LNCAP (cell line): ENCODE data around the gene PALD1.

Experiments
- CTCF ChIP-seq: fragments of 450-650 bp; IDR thresholded peaks from 2 replicates; pipeline ENCODE4 v1.5.1; 2017; ENCODE audit warnings: mild to moderate bottlenecking

The PALD1 gene

GRCh38 chr10:70537398-70538194, 59.0 kb downstream of the PALD1 start:
- TF ChIP-seq CTCF = peak; percentile 61

GRCh38 chr10:70538195-70538520, 59.6 kb downstream of the PALD1 start:
- TF ChIP-seq CTCF = no peak

- no peak for TF ChIP-seq CTCF
Measured at GRCh38 chr10:70538731-70539338, 60.3 kb downstream of the PALD1 start.

GRCh38 chr10:70539471-70539870, 60.9 kb downstream of the PALD1 start:
- TF ChIP-seq CTCF = no peak

DNA sequence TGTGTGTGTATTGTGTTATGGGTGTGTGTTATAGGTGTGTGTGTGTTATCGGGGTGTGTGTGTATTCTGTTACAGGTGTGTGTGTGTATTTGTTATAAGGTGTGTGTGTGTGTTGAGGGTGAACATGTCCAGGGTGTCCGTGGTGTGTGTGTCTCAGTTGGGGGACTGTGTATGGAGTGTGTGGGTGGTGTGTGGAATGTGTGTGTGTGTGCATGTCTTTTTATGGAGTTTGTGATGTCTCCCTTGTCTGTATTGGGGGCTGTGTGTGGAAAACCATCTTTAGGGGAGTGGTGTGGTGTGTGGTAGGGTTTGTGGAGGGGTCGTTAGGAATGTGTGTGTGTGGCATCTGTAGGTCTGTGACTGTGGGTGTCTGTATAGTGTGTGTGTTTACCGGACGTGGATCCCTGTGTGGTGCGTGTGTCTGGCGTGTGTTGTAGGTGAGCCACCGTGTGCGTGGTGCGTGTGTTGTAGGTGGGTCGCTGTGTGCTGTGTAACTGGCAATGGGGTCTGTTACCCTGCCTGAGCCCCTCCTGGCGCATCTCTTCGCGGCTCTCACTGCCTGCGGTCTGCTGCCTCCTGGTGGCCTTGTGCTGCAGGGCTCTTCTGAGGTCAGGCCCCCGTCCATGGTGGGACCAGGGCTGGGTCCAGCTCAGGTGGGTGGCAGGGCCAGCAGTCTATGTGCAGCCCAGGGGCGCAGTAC, 61.7 kb downstream of the PALD1 start:
- TF ChIP-seq CTCF = peak; percentile 85

DNA sequence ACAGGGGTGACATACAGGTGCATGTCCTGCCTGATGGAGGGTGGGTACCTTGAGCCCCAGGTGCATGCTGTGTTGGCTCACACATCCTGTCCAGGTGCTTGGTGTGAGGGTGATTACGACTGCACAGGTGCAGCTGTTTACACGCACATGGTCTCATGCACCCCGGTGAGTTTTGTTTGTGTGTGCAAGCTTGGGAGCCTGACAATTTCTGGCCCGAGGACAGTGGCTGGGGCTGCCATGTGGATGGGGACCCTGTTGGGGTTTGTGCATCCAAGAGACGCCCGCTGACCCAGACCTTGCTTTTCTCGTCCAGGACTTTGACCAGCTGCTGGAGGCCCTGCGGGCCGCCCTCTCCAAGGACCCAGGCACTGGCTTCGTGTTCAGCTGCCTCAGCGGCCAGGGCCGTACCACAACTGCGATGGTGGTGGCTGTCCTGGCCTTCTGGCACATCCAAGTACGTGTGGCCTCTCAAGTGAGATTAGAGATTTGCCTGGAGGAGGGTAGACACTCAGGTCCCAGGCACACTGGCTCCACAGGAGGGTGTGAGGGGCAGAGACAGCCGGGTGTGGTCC, 62.3 kb downstream of the PALD1 start:
- peak; percentile 43 for TF ChIP-seq CTCF

DNA sequence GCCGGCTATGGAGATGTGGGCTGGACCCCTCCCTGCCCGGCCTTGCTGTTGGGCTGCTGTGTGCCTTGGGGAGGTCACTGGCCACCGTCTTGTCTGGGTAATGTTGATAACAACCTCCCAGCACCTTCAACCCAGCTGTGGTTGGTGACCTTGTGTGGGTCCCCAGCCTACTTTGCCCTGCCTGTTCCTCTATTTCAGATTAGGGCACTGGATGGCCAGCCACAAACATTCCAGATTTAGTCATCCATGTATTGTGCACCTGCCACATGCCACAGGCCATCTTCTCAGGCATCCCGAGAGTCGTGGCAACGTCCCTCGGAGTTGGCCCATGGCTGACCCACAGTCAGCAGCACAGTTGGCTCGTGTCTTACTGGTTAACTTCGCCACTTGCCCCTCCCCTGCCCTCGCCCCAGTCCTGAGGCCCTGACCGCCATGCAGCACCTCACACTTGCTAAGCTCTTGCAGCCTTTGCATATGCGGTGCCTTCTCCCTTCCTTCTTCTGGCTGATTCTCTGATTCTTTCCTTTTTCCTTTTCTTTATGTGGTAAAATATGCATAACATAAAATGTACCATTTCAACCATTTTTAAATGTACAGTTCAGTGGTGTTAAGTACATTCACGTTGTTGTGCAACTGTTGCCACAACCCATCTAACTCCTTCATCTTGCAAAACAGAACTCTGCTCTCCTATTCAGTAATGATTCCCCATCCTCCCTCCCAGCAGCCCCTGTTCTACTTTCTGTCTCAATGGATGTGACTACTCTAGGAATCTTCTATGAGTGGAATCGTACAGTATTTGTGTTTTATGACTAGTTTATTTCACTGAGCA, 63.4 kb downstream of the PALD1 start:
- no peak for TF ChIP-seq CTCF
